ENCODE results near the gene PITX3.
"Not testable (repeated sequence)": the region's sequence is repeated elsewhere in the genome, so short reads cannot be mapped to it uniquely, and the experiment has no call there.

Gene PITX3

DNA sequence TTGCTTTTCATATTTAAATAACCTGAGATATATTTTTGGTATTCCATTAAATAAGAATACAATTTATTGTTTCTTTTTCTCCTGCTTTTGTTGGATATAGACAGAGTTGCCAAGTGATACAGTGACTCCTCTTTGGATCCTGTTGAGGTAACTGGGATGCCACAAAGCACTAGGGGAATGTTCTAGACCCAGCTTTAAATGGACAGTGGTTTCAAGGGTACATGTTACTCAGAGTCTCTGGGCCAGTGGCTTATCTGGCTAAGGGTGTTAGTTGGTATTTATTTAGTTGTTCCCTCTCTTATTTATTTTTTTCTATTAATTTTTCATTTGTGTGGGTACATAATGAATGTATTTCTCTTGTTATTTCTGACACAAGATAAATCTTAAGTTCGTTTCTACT lies 13.1 kb upstream of the PITX3 start:
- DNase-seq, result no peak

DNA sequence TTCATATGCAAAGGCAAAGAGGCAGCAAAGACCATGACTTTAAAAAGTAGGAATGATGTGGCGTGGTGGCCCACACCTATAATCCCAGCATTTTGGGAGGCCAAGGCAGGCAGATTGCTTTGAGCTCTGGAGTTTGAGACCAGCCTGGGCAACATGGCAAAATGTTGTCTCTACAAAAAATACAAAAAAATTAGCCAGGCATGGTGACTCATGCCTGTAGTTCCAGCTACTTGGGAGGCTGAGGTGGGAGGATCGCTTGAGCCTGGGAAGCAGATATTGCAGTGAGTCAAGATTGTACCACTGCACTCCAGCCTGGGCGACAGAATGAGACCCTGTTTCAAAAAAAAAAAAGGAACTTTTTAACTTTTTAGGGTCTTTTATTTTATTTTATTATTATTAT lies 11.2 kb upstream of the PITX3 start:
- not testable (repeated sequence) for DNase-seq

DNA sequence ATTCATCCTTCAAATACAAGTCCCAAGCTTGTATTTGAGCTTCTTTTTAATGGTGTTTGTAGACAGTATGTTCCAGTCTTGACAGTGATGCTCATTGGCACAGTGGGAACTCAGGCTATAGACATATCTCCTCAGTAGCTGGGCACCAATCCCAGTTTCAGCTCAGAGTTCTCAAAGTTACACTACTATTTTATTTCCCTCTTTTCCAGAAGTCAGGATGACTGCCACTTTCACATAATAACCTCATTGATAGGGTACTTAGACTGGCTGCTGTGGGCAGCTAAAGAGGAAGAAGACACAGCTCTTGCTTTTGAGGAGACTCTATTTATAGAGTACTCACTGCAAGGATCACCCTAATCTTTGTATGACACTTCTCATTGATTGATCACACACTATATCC lies 6.4 kb upstream of the PITX3 start:
- DNase-seq, result no peak

GRCh38 chr10:102246261-102246660 lies 4.9 kb upstream of the PITX3 start:
- no peak for DNase-seq

GRCh38 chr10:102245932-102246251 lies 4.6 kb upstream of the PITX3 start:
- DNase-seq, result no peak

- peak; percentile 97 for DNase-seq
Observed at GRCh38 chr10:102245082-102245931, 4.0 kb upstream of the PITX3 start, which contains the start of gene GBF1. TSS of gene GBF1 (plus strand) at chr10:102245532. CDS start at chr10:102258939, 13,407 bp downstream.

DNA sequence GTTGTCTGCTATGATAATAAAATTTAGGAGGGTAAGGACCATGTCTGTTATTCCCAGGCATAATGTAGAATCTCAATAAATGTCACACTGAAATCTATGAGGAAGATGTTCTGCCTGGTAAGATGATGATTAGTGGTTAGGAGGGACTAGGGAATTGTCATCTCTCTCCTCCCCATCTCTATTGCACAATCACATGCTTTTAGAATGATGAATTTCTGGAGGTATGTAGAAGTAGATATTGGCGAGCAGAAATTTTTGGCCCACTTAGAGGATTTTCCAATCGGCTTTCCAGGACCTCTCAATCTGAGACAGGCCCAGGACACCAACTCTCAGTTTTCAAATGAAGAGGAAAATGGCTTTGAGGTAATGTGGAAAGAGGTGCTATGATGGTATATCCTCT lies 2.0 kb upstream of the PITX3 start:
- DNase-seq, result no peak

DNA sequence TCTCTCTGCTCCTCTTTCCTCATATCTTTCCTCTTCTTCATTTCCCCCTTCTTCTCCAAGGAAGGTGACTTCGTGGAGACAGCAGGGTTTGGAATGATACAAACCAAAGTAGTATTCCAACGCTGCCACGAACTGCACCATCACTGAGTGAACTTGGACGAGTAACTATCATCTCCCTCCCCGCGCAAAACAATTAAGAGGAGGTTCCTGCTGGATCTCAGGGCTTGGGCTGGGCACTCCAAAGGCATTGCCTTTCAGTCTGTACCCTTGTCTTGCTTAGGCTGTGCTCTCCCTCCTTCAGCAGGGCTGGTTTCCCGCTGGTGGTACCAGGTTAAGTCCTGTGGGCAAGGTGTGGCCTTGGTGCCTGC lies 790 bp upstream of the PITX3 start:
- DNase-seq, result no peak

GRCh38 chr10:102241032-102241443 lies 274 bp downstream of the PITX3 start:
- no peak for DNase-seq

- DNase-seq, result no peak
Observed at GRCh38 chr10:102240467-102241031, 763 bp downstream of the PITX3 start.

DNA sequence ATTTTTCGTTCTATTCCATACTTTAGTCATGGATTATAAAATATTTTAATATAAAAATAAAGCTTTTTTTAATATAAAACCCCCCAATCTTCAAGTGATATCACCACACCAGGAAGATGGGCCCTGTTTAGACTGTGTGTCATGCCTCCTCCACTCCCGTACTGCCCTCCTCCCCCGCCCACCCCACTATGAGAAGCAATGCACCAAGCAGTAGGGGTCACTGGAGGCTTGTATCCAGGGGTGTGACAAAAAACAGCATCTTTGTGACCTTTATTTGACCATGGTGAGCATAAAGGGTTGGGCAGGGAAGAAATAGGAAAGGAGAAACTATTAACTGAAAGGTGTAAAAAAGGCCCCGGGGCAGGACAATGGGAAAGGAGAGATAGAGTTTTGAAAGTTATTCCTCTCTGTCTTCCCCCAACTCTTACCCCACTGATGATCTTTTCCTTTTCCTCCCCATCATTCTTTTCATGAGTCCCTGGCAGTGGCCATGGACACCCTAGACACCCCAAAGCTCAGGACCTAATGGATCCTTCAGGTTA lies 3.5 kb downstream of the PITX3 start:
- no peak for DNase-seq

DNA sequence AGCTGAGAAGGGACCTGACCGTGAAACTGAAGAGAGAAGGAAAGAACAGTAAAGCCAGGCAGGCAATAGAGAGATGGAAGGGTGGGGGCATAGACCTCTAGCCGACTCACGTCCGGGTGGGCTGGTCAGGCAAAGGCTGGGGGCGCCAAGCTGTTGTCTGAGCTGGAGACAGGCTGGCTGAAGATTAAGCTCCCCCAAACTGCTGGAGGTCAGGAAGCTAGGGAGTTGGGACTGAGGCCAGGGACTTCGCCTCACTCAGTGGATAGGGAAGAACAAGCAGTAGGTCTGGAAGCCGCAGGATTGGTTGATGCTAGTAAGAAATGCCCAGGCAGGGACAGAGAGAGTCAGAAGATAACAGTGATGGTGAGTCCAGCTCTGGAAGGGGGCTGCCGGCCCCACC lies 5.3 kb downstream of the PITX3 start:
- DNase-seq, result no peak

DNA sequence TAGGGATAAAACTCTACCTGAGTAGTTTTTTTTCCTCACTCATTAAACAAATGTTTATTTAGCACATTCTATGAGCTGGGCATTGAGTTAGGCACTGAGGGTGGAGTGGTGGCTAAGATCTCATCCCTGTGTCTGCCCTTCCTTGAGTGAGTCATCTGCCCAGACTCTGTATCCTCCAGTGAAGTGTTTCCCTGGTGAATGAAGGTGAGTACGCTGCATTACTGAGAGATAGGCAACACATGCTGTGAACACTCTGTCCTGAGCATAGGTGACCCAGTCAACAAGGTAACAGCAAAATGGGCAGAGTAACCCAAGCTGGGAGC lies 5.8 kb downstream of the PITX3 start:
- DNase-seq, result no peak

- no peak for DNase-seq
Observed at GRCh38 chr10:102234888-102235597, 6.3 kb downstream of the PITX3 start.

DNA sequence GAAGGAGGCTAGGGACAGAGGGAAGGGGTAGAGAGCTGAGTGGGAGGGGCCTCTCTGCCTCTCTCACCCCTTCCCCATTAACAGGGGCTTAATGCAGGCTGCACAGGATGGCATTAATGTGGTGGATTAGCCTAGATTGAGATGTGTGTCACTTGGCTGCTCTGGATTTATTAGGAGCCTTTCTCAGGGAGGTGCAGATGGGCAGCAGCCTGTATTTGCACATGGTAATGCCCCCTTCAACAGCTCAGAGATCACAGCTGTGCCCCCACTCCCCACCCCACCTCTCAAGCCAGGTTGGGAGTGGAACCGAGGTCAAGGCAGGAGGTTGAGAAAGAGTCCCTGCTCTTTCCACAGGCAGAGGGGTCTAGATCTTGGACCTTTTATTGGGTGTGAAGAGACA lies 7.3 kb downstream of the PITX3 start:
- DNase-seq, result no peak

GRCh38 chr10:102231357-102232318 lies 9.7 kb downstream of the PITX3 start:
- peak; percentile 23 for DNase-seq

DNA sequence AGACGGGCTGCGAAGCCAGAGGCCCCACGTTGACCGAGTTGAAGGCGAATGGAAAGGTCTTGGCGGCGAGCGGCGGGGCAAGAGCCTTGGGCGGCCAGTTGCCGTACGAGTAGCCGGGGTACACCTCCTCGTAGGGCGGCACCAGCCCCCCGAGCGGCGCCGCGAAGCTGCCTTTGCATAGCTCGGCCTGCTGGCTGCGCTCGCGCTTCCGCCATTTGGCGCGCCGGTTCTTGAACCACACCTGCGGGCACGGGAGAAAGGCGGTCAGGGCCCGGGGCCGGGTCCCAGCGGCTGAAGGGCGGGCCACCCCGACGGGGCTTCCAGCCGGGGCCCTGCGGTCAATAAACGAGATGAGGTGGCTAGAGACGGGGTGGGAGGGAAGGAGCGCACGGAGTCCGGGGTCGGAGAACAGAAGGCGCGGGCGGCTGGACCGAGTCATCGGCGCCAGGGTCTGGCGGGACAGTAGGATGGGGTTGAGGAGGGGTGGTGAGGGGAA lies 10.4 kb downstream of the PITX3 start:
- peak; percentile 32 for DNase-seq

DNA sequence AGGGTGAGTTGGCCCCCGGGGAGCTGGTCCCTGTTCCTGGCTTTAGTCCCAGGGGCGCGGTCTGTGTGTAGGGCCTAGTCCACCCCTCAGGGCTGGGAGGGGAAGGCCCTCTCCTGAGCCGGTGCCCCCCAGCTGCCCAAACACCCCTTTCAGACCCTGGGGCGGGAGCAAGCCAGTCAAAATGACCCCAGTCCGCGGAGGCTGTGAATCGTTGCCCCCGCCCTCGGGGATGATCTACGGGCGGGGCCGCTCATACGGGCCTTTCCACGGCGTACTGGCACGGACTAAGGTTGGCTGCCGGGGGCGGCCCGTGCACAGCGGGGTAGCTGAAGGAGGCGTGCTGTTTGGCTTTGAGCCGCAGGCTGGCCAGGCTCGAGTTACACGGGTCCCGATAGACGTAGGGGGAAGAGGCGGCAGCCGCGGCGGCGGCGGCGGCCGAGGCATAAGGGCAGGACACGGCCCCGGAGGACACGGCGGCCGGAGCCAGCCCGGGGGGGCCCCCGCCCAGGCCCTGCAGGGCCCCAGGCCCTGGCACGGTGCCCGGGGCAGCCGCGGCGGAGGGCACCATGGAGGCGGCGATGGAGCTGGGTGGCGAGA lies 10.9 kb downstream of the PITX3 start:
- peak; percentile 61 for DNase-seq

- DNase-seq, result peak; percentile 79
Observed at GRCh38 chr10:102229810-102230263, 11.5 kb downstream of the PITX3 start.

GRCh38 chr10:102227050-102227449 lies 14.3 kb downstream of the PITX3 start:
- no peak for DNase-seq

GRCh38 chr10:102226542-102226870 lies 14.8 kb downstream of the PITX3 start:
- DNase-seq, result no peak

All from NCI-H510A (cell line).